ENCODE measurements around the gene ZNF766. TPM values are rescaled to one million over a fixed set of nuclear protein-coding genes. Genes with fewer than 3 reads are reported as not detected.

ZNF766 gene
- total RNA-seq, 1 donor from 2014 or later, result 17.5 TPM

DNA sequence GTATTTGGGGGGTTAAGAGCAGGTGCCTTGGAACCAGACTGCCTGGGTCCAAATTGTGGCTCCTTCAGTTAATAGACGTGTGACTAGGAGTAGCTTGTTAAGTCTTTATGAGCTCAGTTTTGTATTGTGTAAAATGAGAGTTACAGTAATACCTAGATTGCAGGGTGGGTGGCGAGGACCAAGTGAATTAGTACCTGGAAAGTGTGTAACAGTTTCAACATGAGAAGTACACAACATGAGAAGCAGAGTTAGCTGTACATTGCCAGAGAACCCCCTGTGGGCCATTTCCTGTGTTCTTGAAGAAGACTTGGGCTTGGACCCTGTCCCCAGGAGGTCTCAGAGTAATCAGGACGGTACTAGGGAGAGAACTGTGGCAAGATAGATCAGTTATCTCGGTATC, 42.7 kb upstream of the ZNF766 start:
- DNase-seq (no peak), ATAC-seq (no peak)
- Histone ChIP-seq H3K27me3 (no peaks in the 10 kb centered on the region), H3K4me1 (no peaks in the 10 kb centered on the region), H3K4me3 (no peak overlapping the region), H3K27ac (no peak overlapping the region), H3K36me3 (peaks cover 74% of the 10 kb centered on the region), H3K9me3 (no peaks in the 10 kb centered on the region)
- TF ChIP-seq, protein P1, sequence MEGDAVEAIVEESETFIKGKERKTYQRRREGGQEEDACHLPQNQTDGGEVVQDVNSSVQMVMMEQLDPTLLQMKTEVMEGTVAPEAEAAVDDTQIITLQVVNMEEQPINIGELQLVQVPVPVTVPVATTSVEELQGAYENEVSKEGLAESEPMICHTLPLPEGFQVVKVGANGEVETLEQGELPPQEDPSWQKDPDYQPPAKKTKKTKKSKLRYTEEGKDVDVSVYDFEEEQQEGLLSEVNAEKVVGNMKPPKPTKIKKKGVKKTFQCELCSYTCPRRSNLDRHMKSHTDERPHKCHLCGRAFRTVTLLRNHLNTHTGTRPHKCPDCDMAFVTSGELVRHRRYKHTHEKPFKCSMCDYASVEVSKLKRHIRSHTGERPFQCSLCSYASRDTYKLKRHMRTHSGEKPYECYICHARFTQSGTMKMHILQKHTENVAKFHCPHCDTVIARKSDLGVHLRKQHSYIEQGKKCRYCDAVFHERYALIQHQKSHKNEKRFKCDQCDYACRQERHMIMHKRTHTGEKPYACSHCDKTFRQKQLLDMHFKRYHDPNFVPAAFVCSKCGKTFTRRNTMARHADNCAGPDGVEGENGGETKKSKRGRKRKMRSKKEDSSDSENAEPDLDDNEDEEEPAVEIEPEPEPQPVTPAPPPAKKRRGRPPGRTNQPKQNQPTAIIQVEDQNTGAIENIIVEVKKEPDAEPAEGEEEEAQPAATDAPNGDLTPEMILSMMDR (IDR thresholded peaks at IDR 0.05), result no peak
- intact Hi-C loops (cut with DNase I), result no loop called here

DNA sequence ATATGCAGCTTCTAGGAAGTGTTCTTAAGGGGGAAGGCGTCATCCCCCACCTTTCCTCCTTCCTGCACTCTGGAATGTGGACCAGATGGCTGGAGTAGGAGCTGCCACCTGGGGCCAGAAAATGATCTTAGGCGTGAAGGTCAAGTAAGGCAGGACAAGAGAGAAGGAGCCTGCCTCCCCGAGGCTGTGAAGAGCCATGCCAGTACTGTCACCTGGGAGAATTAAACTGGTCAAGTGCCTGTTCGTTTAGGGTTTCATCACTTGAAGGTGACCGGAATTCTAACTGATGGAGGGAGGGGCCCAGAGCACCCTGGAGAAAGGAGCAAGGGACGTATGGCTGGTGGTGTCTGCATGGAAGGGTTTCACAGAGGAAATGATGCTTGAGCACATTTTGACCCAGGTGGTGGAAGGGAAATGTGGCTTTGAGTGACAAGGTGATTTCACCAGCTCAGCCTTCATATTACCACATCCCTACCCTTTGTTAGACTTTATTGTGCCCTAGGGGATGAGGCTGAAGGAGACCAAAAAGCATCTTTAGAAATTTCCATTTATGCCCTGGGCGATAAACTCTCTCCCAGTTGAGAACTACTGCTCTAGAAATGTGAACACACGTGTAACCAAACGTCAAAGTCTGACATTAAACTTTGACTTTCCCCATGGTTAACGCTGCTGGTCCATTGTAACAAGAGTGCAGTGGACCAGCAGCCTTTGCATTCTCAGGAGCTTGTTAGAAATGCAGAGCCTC, 42.0 kb upstream of the ZNF766 start:
- Histone ChIP-seq H3K36me3 (peaks cover 67% of the 10 kb centered on the region), H3K9me3 (no peaks in the 10 kb centered on the region), H3K4me1 (no peaks in the 10 kb centered on the region), H3K4me3 (no peak overlapping the region), H3K27me3 (no peaks in the 10 kb centered on the region), H3K27ac (no peak overlapping the region)
- intact Hi-C loops (cut with DNase I), result no loop called here
- no peak for DNase-seq
- TF ChIP-seq, protein P1 (IDR thresholded peaks at IDR 0.05), result no peak
- no peak for ATAC-seq

- Histone ChIP-seq H3K36me3 (peaks cover 61% of the 10 kb centered on the region), H3K4me3 (no peak overlapping the region), H3K9me3 (no peaks in the 10 kb centered on the region), H3K27me3 (no peaks in the 10 kb centered on the region), H3K27ac (no peak overlapping the region), H3K4me1 (no peaks in the 10 kb centered on the region)
- intact Hi-C loops (cut with DNase I), result no loop called here
- DNase-seq, result no peak
- TF ChIP-seq, protein P1 (IDR thresholded peaks at IDR 0.05), result no peak
- ATAC-seq, result no peak
Observed at GRCh38 chr19:52227980-52228379, 41.4 kb upstream of the ZNF766 start.

DNA sequence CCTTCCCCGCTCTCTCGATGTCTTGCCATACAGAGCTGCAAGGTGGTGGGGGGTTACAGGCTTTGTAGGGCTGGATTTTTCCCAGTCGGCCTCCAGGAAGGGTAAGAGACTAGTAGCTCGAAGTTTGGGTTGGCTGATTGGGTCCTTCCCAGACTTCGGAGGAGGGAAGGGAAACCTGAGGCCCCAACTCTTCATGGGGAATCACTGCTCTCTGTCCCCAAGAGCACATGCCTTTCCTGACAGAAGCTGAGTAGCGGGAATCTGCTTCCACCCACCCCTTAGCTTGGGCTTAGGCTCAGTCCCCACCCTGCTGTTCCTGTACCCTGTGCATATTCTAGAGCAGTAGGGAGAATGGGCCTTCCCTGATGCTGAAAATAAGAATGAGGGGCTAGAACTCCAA, 39.9 kb upstream of the ZNF766 start:
- Histone ChIP-seq H3K27me3 (no peaks in the 10 kb centered on the region), H3K9me3 (no peaks in the 10 kb centered on the region), H3K27ac (no peak overlapping the region), H3K4me1 (no peaks in the 10 kb centered on the region), H3K36me3 (peaks cover 45% of the 10 kb centered on the region), H3K4me3 (no peak overlapping the region)
- DNase-seq (no peak), ATAC-seq (no peak)
- TF ChIP-seq, protein P1 (IDR thresholded peaks at IDR 0.05), result no peak
- intact Hi-C loops (cut with DNase I), result no loop called here

GRCh38 chr19:52230685-52231084, 38.7 kb upstream of the ZNF766 start:
- Histone ChIP-seq H3K9me3 (no peaks in the 10 kb centered on the region), H3K27ac (no peak overlapping the region), H3K27me3 (no peaks in the 10 kb centered on the region), H3K4me1 (no peaks in the 10 kb centered on the region), H3K36me3 (peaks cover 34% of the 10 kb centered on the region), H3K4me3 (no peak overlapping the region)
- ATAC-seq (no peak), DNase-seq (no peak)
- intact Hi-C loops (cut with DNase I), result no loop called here
- TF ChIP-seq, protein P1 (IDR thresholded peaks at IDR 0.05), result no peak

Data from upper lobe of right lung (tissue), 1 donor.